Thyroid gland (tissue), 4 donors: ENCODE data around the gene GFRA1. TPM values are rescaled to one million over a fixed set of nuclear protein-coding genes. Genes with fewer than 3 reads are reported as not detected.

Experiments used
- DNase-seq, 2 donors: peaks; one replicate each; pipeline ENCODE4 v3.0.0-alpha.2; 2019
- H3K27ac ChIP-seq, 3 donors: fragments of 200-600 bp; sonication (generic); 1 replicate in 2 of 3; 2 replicates in 1 of 3; pipeline ENCODE4 v1.5.1; 2016 to 2019; ENCODE audit warnings: mild to moderate bottlenecking in 1 of 3, moderate library complexity in 1 of 3
- H3K27me3 ChIP-seq: fragments of 200-600 bp; sonication (generic); one replicate; pipeline ENCODE4 v1.5.1; 2019
- H3K36me3 ChIP-seq, 2 donors: fragments of 200-600 bp; sonication (generic); one replicate each; pipeline ENCODE4 v1.5.1; 2016 to 2019
- H3K4me1 ChIP-seq, 2 donors: fragments of 200-600 bp; sonication (generic); one replicate each; pipeline ENCODE4 v1.5.1; 2017 to 2019
- H3K4me3 ChIP-seq, 3 donors: fragments of 200-600 bp; sonication (generic); replicated peaks in 1 of 3; 1 replicate in 2 of 3; 2 replicates in 1 of 3; pipeline ENCODE4 v1.5.1; 2016; ENCODE audit warnings: mild to moderate bottlenecking in 1 of 3
- H3K9me3 ChIP-seq: fragments of 200-600 bp; sonication (generic); one replicate; pipeline ENCODE4 v1.5.1; 2017
- CTCF ChIP-seq, 6 experiments: fragments of 200-600 bp in 3 of 6; fragments of 450-650 bp in 3 of 6; sonication (generic) in 3 of 6; IDR thresholded peaks; one replicate each; pipeline ENCODE4 v1.5.1; 2016 to 2019; ENCODE audit warnings: antibody characterized with exemption in 6 of 6, mild to moderate bottlenecking in 2 of 6, inconsistent platforms in 1 of 6, moderate library complexity in 1 of 6
- POLR2A ChIP-seq, 2 donors: fragments of 450-650 bp; IDR thresholded peaks; one replicate each; pipeline ENCODE4 v1.6.1; 2017; ENCODE audit warnings: antibody characterized with exemption in 2 of 2, mild to moderate bottlenecking in 2 of 2, moderate library complexity in 1 of 2
- whole genome bisulfite sequencing, 2 donors: methylation state at CpG; one replicate each; pipeline ENCODE4 v1.1.5; 2017; 5-methylcytosine and 5-hydroxymethylcytosine counted together
- intact Hi-C: fragments of 100-400 bp; cut with DNase I; formaldehyde crosslinking; loops from one replicate; pipeline ENCODE4 v1.15.1; 2023
- total RNA-seq, 4 donors: library from RNA; depleted of rRNA; stranded (reverse); fragments of >200 nt; gene quantifications; one replicate each; pipeline ENCODE4 v1.2.3, GENCODE V29; 2016

Gene GFRA1
- total RNA-seq, 4 donors from 2014 or later, result 4.4 to 18.0 (median 5.5) TPM

GRCh38 chr10:116132780-116133399, 140.1 kb downstream of the GFRA1 start:
- no peak overlapping the region for H3K27ac ChIP-seq
- no peaks in the 10 kb centered on the region for H3K27me3 ChIP-seq
- no peak for DNase-seq

GRCh38 chr10:116130006-116130405, 143.0 kb downstream of the GFRA1 start:
- intact Hi-C loops, result no loop called here
- H3K4me3 ChIP-seq, result no peak overlapping the region
- no peak overlapping the region for H3K27ac ChIP-seq
- no peaks in the 10 kb centered on the region for H3K27me3 ChIP-seq
- H3K9me3 ChIP-seq, result no peaks in the 10 kb centered on the region
- H3K4me1 ChIP-seq, result no peaks in the 10 kb centered on the region
- H3K36me3 ChIP-seq, result no peaks in the 10 kb centered on the region
- whole genome bisulfite sequencing, 2 donors, result 43 to 89% methylated on average over 1 of the region's 1 CpG
- TF ChIP-seq CTCF (IDR thresholded peaks at IDR 0.05) (no peak), POLR2A (IDR thresholded peaks at IDR 0.05) (no peak)
- DNase-seq, result no peak

More at GRCh38 chr10:116132780-116133399, 140.1 kb downstream of the GFRA1 start:
- TF ChIP-seq CTCF (IDR thresholded peaks at IDR 0.05) (no peak), POLR2A (IDR thresholded peaks at IDR 0.05) (no peak)
- Histone ChIP-seq H3K4me3 (no peak overlapping the region), H3K4me1 (no peaks in the 10 kb centered on the region), H3K36me3 (no peaks in the 10 kb centered on the region), H3K9me3 (no peaks in the 10 kb centered on the region)
- intact Hi-C loops, result no loop called here
- WGBS, 2 donors, result 77 to 82% methylated on average over 13 of the region's 13 CpGs

GRCh38 chr10:116126954-116127695, 145.9 kb downstream of the GFRA1 start:
- Histone ChIP-seq H3K4me3 (no peak overlapping the region), H3K27ac (no peak overlapping the region), H3K27me3 (no peaks in the 10 kb centered on the region), H3K4me1 (no peaks in the 10 kb centered on the region), H3K36me3 (no peaks in the 10 kb centered on the region), H3K9me3 (no peaks in the 10 kb centered on the region)
- 91 to 94% methylated on average over 10 of the region's 10 CpGs for WGBS, 2 donors
- no peak for DNase-seq
- intact Hi-C loops, result no loop called here
- TF ChIP-seq CTCF (IDR thresholded peaks at IDR 0.05) (no peak), POLR2A (IDR thresholded peaks at IDR 0.05) (no peak)

GRCh38 chr10:116126239-116126638, 146.8 kb downstream of the GFRA1 start:
- WGBS, 2 donors, result 82 to 83% methylated on average over 3 of the region's 3 CpGs
- intact Hi-C loops, result no loop called here
- Histone ChIP-seq H3K4me1 (no peaks in the 10 kb centered on the region), H3K27me3 (no peaks in the 10 kb centered on the region), H3K4me3 (no peak overlapping the region), H3K9me3 (no peaks in the 10 kb centered on the region), H3K27ac (no peak overlapping the region), H3K36me3 (no peaks in the 10 kb centered on the region)
- DNase-seq, result no peak
- TF ChIP-seq POLR2A (IDR thresholded peaks at IDR 0.05), result no peak
- no peak for TF ChIP-seq CTCF (IDR thresholded peaks at IDR 0.05)

- intact Hi-C loops, result no loop called here
- 52 to 76% methylated on average over 5 to 17 of the region's 19 CpGs for WGBS, 2 donors
- no peak for DNase-seq
These were observed 147.8 kb downstream of the GFRA1 start for GRCh38 chr10:116125180-116125579.

More at GRCh38 chr10:116125180-116125579, 147.8 kb downstream of the GFRA1 start:
- TF ChIP-seq POLR2A (IDR thresholded peaks at IDR 0.05), result no peak
- TF ChIP-seq CTCF (IDR thresholded peaks at IDR 0.05), result no peak
- H3K4me1 ChIP-seq, result no peaks in the 10 kb centered on the region
- no peaks in the 10 kb centered on the region for H3K36me3 ChIP-seq
- no peak overlapping the region for H3K4me3 ChIP-seq
- H3K27ac ChIP-seq, result no peak overlapping the region
- H3K9me3 ChIP-seq, result no peaks in the 10 kb centered on the region
- H3K27me3 ChIP-seq, result no peaks in the 10 kb centered on the region
